ENCODE data around the gene TMEM134.

DNA sequence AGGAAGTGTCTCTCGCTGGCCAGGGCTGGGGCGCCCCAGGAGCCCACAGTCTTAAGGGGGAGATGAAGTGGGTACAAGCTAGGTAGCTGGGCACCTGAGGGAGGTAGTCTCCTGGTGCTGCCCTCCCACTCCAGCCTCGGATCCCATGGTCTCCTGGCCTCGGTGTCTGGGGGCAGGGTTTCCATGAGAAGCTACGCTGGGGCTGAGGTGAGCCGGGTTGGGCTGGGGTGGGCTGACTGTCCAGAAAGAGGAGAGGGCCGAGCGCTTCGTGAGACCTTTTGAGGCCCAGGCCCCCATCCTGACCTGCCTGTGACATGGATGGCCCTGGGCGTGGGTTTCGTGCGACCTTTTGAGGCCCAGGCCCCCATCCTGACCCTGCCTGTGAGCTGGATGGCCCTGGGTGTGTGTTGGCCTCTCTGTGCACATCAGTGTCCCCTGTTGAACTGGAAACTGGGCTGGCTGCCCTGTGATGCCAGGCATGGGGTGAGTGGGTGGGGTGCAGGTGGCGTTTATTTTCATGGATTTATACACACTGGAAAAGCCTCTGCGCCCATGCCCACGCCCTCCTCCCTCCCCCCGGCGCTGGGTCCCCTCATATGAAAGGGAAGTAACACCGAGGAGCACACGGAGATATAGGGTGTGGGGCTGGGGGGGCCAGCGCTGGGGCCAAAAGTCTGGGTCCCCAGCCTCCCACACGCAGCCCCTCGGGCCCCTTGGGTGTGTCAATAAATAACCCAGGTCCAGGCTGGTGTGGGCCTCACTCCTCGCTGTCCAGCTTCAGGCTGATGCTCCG, 22.4 kb upstream of the TMEM134 start:
- TF ChIP-seq, protein P1, sequence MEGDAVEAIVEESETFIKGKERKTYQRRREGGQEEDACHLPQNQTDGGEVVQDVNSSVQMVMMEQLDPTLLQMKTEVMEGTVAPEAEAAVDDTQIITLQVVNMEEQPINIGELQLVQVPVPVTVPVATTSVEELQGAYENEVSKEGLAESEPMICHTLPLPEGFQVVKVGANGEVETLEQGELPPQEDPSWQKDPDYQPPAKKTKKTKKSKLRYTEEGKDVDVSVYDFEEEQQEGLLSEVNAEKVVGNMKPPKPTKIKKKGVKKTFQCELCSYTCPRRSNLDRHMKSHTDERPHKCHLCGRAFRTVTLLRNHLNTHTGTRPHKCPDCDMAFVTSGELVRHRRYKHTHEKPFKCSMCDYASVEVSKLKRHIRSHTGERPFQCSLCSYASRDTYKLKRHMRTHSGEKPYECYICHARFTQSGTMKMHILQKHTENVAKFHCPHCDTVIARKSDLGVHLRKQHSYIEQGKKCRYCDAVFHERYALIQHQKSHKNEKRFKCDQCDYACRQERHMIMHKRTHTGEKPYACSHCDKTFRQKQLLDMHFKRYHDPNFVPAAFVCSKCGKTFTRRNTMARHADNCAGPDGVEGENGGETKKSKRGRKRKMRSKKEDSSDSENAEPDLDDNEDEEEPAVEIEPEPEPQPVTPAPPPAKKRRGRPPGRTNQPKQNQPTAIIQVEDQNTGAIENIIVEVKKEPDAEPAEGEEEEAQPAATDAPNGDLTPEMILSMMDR (IDR thresholded peaks at IDR 0.05): no peak
- TF ChIP-seq POLR2A (IDR thresholded peaks at IDR 0.05): no peak
